HEK293 (cell line): ENCODE data around the gene C1QTNF1.

Source experiments
- ATF2 ChIP-seq: fragments of 450-650 bp; formaldehyde crosslinking; IDR thresholded peaks from 2 replicates; pipeline ENCODE4 v1.5.1; 2016; ENCODE audit warnings: missing biosample characterization, missing genetic modification characterization, low read depth
- EGR2 ChIP-seq: fragments of 450-650 bp; formaldehyde crosslinking; IDR thresholded peaks from 2 replicates; pipeline ENCODE4 v1.5.1; 2016; ENCODE audit warnings: low read depth, missing biosample characterization, missing genetic modification characterization
- HOXD13 ChIP-seq: sonication (generic); formaldehyde crosslinking; IDR thresholded peaks from 2 replicates; pipeline ENCODE4 v1.8.0; 2022; ENCODE audit warnings: missing genetic modification reagents, borderline replicate concordance
- IKZF3 ChIP-seq: fragments of 450-650 bp; IDR thresholded peaks from 2 replicates; pipeline ENCODE4 v1.5.0; 2018; ENCODE audit warnings: missing biosample characterization, mild to moderate bottlenecking, missing genetic modification characterization, moderate library complexity
- KLF10 ChIP-seq: fragments of 450-650 bp; IDR thresholded peaks from 2 replicates; pipeline ENCODE4 v1.5.1; 2018; ENCODE audit warnings: missing biosample characterization, mild to moderate bottlenecking, missing genetic modification characterization
- PBX3 ChIP-seq: sonication (generic); formaldehyde crosslinking; IDR thresholded peaks from 2 replicates; pipeline ENCODE4 v1.8.1; 2022; ENCODE audit warnings: mild to moderate bottlenecking, moderate library complexity, missing genetic modification reagents
- SCRT1 ChIP-seq: fragments of 450-650 bp; formaldehyde crosslinking; IDR thresholded peaks from 2 replicates; pipeline ENCODE4 v1.5.1; 2016; ENCODE audit warnings: missing biosample characterization, missing genetic modification characterization, borderline replicate concordance
- WT1 ChIP-seq: fragments of 450-650 bp; formaldehyde crosslinking; IDR thresholded peaks from 2 replicates; pipeline ENCODE4 v1.5.1; 2016; ENCODE audit warnings: missing biosample characterization, missing genetic modification characterization
- YY1 ChIP-seq: fragments of 450-650 bp; formaldehyde crosslinking; IDR thresholded peaks from 2 replicates; pipeline ENCODE4 v1.5.1; 2018; ENCODE audit warnings: missing biosample characterization, missing genetic modification characterization
- ZBTB20 ChIP-seq: fragments of 450-650 bp; formaldehyde crosslinking; IDR thresholded peaks from 2 replicates; pipeline ENCODE4 v1.5.1; 2016; ENCODE audit warnings: missing biosample characterization, missing genetic modification characterization
- ZFP41 ChIP-seq: fragments of 450-650 bp; formaldehyde crosslinking; IDR thresholded peaks from 2 replicates; pipeline ENCODE4 v1.5.1; 2016; ENCODE audit warnings: missing biosample characterization, missing genetic modification characterization, borderline replicate concordance
- ZFP69B ChIP-seq: fragments of 450-650 bp; formaldehyde crosslinking; IDR thresholded peaks from 2 replicates; pipeline ENCODE4 v1.5.1; 2016; ENCODE audit warnings: missing biosample characterization, missing genetic modification characterization
- ZNF112 ChIP-seq: fragments of 450-650 bp; formaldehyde crosslinking; IDR thresholded peaks from 2 replicates; pipeline ENCODE4 v1.5.0; 2017; ENCODE audit warnings: missing biosample characterization, missing genetic modification characterization
- ZNF133 ChIP-seq: fragments of 450-650 bp; formaldehyde crosslinking; IDR thresholded peaks from 2 replicates; pipeline ENCODE4 v1.5.1; 2016; ENCODE audit warnings: missing biosample characterization, missing genetic modification characterization
- ZNF148 ChIP-seq: fragments of 450-650 bp; formaldehyde crosslinking; IDR thresholded peaks from 2 replicates; pipeline ENCODE4 v1.5.0; 2017; ENCODE audit warnings: missing biosample characterization, missing genetic modification characterization, borderline replicate concordance
- ZNF155 ChIP-seq: fragments of 450-650 bp; formaldehyde crosslinking; IDR thresholded peaks from 2 replicates; pipeline ENCODE4 v1.5.1; 2016; ENCODE audit warnings: missing biosample characterization, missing genetic modification characterization
- ZNF169 ChIP-seq: fragments of 450-650 bp; formaldehyde crosslinking; IDR thresholded peaks from 2 replicates; pipeline ENCODE4 v1.5.1; 2016; ENCODE audit warnings: missing biosample characterization, missing genetic modification characterization
- ZNF2 ChIP-seq: fragments of 450-650 bp; formaldehyde crosslinking; IDR thresholded peaks from 2 replicates; pipeline ENCODE4 v1.5.1; 2016; ENCODE audit warnings: missing biosample characterization, missing genetic modification characterization
- ZNF221 ChIP-seq: fragments of 450-650 bp; formaldehyde crosslinking; IDR thresholded peaks from 2 replicates; pipeline ENCODE4 v1.5.1; 2017; ENCODE audit warnings: missing biosample characterization, missing genetic modification characterization, borderline replicate concordance
- ZNF23 ChIP-seq: fragments of 450-650 bp; formaldehyde crosslinking; IDR thresholded peaks from 2 replicates; pipeline ENCODE4 v1.5.1; 2016; ENCODE audit warnings: missing biosample characterization, missing genetic modification characterization, borderline replicate concordance
- ZNF280D ChIP-seq: fragments of 450-650 bp; formaldehyde crosslinking; IDR thresholded peaks from 2 replicates; pipeline ENCODE4 v1.5.1; 2016; ENCODE audit warnings: missing biosample characterization, missing genetic modification characterization
- ZNF311 ChIP-seq: fragments of 450-650 bp; formaldehyde crosslinking; IDR thresholded peaks from 2 replicates; pipeline ENCODE4 v1.5.1; 2017; ENCODE audit warnings: missing biosample characterization, missing genetic modification characterization, borderline replicate concordance
- ZNF335 ChIP-seq: fragments of 450-650 bp; formaldehyde crosslinking; conservative IDR thresholded peaks from 2 replicates; pipeline ENCODE4 v1.5.1; 2016; ENCODE audit warnings: missing biosample characterization, missing genetic modification characterization
- ZNF362 ChIP-seq: fragments of 450-650 bp; formaldehyde crosslinking; IDR thresholded peaks from 2 replicates; pipeline ENCODE4 v1.5.1; 2016; ENCODE audit warnings: missing biosample characterization, missing genetic modification characterization
- ZNF404 ChIP-seq: fragments of 450-650 bp; formaldehyde crosslinking; IDR thresholded peaks from 2 replicates; pipeline ENCODE4 v1.5.1; 2017; ENCODE audit warnings: missing biosample characterization, missing genetic modification characterization
- ZNF426 ChIP-seq: fragments of 450-650 bp; formaldehyde crosslinking; IDR thresholded peaks from 2 replicates; pipeline ENCODE4 v1.5.1; 2017; ENCODE audit warnings: missing biosample characterization, missing genetic modification characterization, mild to moderate bottlenecking, inconsistent platforms, moderate library complexity
- ZNF501 ChIP-seq: fragments of 450-650 bp; formaldehyde crosslinking; IDR thresholded peaks from 2 replicates; pipeline ENCODE4 v1.5.1; 2016; ENCODE audit warnings: missing biosample characterization, missing genetic modification characterization
- ZNF596 ChIP-seq: fragments of 450-650 bp; IDR thresholded peaks from 2 replicates; pipeline ENCODE4 v1.5.0; 2018; ENCODE audit warnings: missing biosample characterization, mild to moderate bottlenecking, missing genetic modification characterization, moderate library complexity
- ZNF626 ChIP-seq: fragments of 450-650 bp; sonication (Bioruptor Pico); formaldehyde crosslinking; IDR thresholded peaks from 2 replicates; pipeline ENCODE4 v1.5.1; 2018; ENCODE audit warnings: missing biosample characterization, missing genetic modification characterization, inconsistent platforms
- ZNF658 ChIP-seq: fragments of 450-650 bp; formaldehyde crosslinking; IDR thresholded peaks from 2 replicates; pipeline ENCODE4; 2016; ENCODE audit warnings: missing biosample characterization, missing genetic modification characterization
- ZNF777 ChIP-seq: fragments of 450-650 bp; formaldehyde crosslinking; IDR thresholded peaks from 2 replicates; pipeline ENCODE4 v1.5.1; 2017; ENCODE audit warnings: missing biosample characterization, missing genetic modification characterization, borderline replicate concordance
- ZSCAN23 ChIP-seq: fragments of 450-650 bp; formaldehyde crosslinking; IDR thresholded peaks from 2 replicates; pipeline ENCODE4 v1.5.1; 2016; ENCODE audit warnings: missing biosample characterization, missing genetic modification characterization

C1QTNF1 gene

GRCh38 chr17:78979780-78980623 is 44.0 kb upstream of the C1QTNF1 start, which contains the start of gene LGALS3BP (continued):
- no peak for TF ChIP-seq ZNF280D (tag by site-specific recombination)
- no peak for TF ChIP-seq ZNF23 (tag by site-specific recombination)
- no peak for TF ChIP-seq ZFP69B (tag by site-specific recombination)
- TF ChIP-seq ZNF2 (tag by site-specific recombination): no peak
- no peak for TF ChIP-seq ZFP41 (tag by site-specific recombination)
- no peak for TF ChIP-seq KLF10 (tag by site-specific recombination)
- TF ChIP-seq EGR2: no peak
- no peak for TF ChIP-seq ZNF596
- TF ChIP-seq ZNF311: no peak
- TF ChIP-seq ZNF658 (tag by site-specific recombination): no peak
- TF ChIP-seq ZNF221 (tag by site-specific recombination): no peak
- peak; percentile 94 for TF ChIP-seq IKZF3 (tag by site-specific recombination)
- no peak for TF ChIP-seq ZNF112
- no peak for TF ChIP-seq ZNF155
- TF ChIP-seq ZNF335: peak; percentile 94
- no peak for TF ChIP-seq YY1 (tag by site-specific recombination)
- TF ChIP-seq ATF2: no peak
- peak; percentile 61; the same call in 1 of the 2 replicates for TF ChIP-seq ZNF501
- TF ChIP-seq ZNF169 (tag by site-specific recombination): no peak
- TF ChIP-seq ZNF148 (tag by site-specific recombination): no peak
- no peak for TF ChIP-seq ZNF426 (tag by site-specific recombination)
- TF ChIP-seq WT1 (tag by site-specific recombination): 0 out of 2 replicates have a peak, but pooled peaks have one; percentile 23
- no peak for TF ChIP-seq ZNF404 (tag by site-specific recombination)
- peak; percentile 47; the same call in 1 of the 2 replicates for TF ChIP-seq SCRT1 (tag by site-specific recombination)
- no peak for TF ChIP-seq ZNF777 (tag by site-specific recombination)
- TF ChIP-seq ZBTB20: no peak
- no peak for TF ChIP-seq ZNF133 (tag by site-specific recombination)
- no peak for TF ChIP-seq HOXD13 (CRISPR knock-in tag)
- TF ChIP-seq ZNF626: no peak
- no peak for TF ChIP-seq PBX3 (CRISPR knock-in tag)
- TF ChIP-seq ZSCAN23: 0 out of 2 replicates have a peak, but pooled peaks have one; percentile 42
- no peak for TF ChIP-seq ZNF362
